Dendritic cell treated with granulocyte-macrophage colony-stimulating factor and Interleukin-4, amounts not matched to agents 40 ng/mL and 50 ng/mL, for 4 days (primary cell): ENCODE results near the gene NFIA.
A peak's percentile ranks its signal among the peaks of the same experiment; 100 is the strongest.

Source experiments
- H3K27ac Mint-ChIP-seq: one replicate; pipeline ENCODE4 v1.8.0; 2022; ENCODE audit warnings: mild to moderate bottlenecking, mixed read lengths
- H3K27me3 Mint-ChIP-seq: one replicate; pipeline ENCODE4 v1.8.0; 2022; ENCODE audit warnings: mild to moderate bottlenecking, mixed read lengths
- H3K36me3 Mint-ChIP-seq: one replicate; pipeline ENCODE4 v1.8.0; 2022; ENCODE audit warnings: low read depth, mixed read lengths
- H3K4me1 Mint-ChIP-seq: one replicate; pipeline ENCODE4 v1.8.0; 2022; ENCODE audit warnings: low read depth, mixed read lengths
- H3K4me3 Mint-ChIP-seq: one replicate; pipeline ENCODE4 v1.8.0; 2022; ENCODE audit warnings: mild to moderate bottlenecking, moderate library complexity, mixed read lengths
- H3K9me3 Mint-ChIP-seq: one replicate; pipeline ENCODE4 v1.8.0; 2022; ENCODE audit warnings: mixed read lengths
- intact Hi-C: fragments of 100-400 bp; cut with micrococcal nuclease; formaldehyde crosslinking; loops from one replicate; pipeline ENCODE4 v1.15.0; 2022

The NFIA gene

DNA sequence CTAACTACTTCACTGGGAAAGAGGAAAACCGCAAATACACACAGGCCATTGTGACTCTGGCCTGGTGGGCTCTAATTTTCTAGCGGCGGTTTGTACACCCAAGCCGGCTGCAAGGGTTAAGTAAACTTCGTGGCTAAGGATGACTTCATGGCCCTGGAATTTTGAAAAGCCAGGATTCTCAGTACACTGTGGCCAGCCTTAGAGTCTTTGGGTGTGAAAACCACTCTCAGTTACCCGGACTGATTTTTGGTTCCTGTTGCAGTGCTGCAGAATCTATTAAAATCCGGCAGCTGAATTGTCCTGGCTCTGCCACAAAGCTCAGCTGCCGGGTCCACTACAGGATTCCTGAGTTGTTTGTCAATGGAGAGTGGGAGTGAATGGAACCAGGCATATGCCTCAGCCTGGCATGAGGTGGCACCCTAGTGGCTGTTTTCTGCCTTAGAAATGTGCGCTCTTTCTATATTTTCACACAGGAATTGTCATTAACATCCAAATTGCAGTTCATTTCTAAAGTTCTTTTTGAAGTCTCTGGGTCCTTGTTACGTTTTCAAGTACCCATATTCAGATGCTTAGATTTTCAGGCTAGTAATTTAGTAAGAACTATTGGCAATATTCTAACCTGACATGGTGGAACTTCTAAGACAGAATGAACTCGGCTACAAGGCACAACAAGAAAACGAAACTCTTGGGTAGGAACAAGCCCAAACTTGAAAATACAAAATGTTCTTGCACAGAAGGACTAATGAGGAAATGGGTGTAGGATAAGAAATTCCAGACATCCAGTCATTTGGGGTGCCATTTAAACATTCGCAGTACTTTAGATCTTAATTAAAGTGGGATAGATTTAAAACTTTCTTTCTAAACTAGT is 255.9 kb downstream of the NFIA start:
- peaks cover 6% of the 10 kb centered on the region for H3K4me1 Mint-ChIP-seq
- no peaks in the 10 kb centered on the region for H3K27me3 Mint-ChIP-seq
- no peaks in the 10 kb centered on the region for H3K36me3 Mint-ChIP-seq
- peak overlapping the region; percentile 12 for H3K27ac Mint-ChIP-seq
- intact Hi-C loops: no loop called here
- no peaks in the 10 kb centered on the region for H3K9me3 Mint-ChIP-seq
- H3K4me3 Mint-ChIP-seq: peak overlapping the region; percentile 22

DNA sequence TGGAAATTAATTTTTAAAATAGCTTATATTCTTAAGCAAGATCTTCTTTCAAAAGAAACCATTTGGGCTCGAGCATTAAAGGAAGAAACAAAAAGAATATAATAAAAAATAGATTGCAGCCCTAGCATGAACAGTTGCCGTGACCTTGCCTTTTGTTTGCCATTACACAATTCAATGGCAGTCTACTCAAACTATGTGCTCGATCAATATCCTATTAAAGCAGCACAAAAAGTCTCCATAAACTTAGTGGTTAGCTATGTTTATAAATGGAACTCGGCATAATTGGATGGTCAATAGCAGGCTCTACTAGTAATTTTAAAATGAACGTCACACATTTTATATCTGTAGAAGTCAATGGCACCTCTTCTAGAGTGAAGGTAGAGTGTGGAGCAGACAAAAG is 256.5 kb downstream of the NFIA start:
- Mint-ChIP-seq H3K4me1 (peaks cover 6% of the 10 kb centered on the region), H3K36me3 (no peaks in the 10 kb centered on the region), H3K27ac (peak overlapping the region; percentile 12), H3K27me3 (no peaks in the 10 kb centered on the region), H3K4me3 (no peak overlapping the region), H3K9me3 (no peaks in the 10 kb centered on the region)
- intact Hi-C loops: no loop called here

- intact Hi-C loops: loop anchor here (5.0 kb wide), 1 partner anchor 289 kb away; no protein-coding TSS in a partner anchor
- no peaks in the 10 kb centered on the region for H3K9me3 Mint-ChIP-seq
- H3K4me1 Mint-ChIP-seq: peaks cover 6% of the 10 kb centered on the region
- no peaks in the 10 kb centered on the region for H3K36me3 Mint-ChIP-seq
- H3K27me3 Mint-ChIP-seq: no peaks in the 10 kb centered on the region
- no peak overlapping the region for H3K4me3 Mint-ChIP-seq
- no peak overlapping the region for H3K27ac Mint-ChIP-seq
Measured at GRCh38 chr1:61341426-61341825, 259.1 kb downstream of the NFIA start.

DNA sequence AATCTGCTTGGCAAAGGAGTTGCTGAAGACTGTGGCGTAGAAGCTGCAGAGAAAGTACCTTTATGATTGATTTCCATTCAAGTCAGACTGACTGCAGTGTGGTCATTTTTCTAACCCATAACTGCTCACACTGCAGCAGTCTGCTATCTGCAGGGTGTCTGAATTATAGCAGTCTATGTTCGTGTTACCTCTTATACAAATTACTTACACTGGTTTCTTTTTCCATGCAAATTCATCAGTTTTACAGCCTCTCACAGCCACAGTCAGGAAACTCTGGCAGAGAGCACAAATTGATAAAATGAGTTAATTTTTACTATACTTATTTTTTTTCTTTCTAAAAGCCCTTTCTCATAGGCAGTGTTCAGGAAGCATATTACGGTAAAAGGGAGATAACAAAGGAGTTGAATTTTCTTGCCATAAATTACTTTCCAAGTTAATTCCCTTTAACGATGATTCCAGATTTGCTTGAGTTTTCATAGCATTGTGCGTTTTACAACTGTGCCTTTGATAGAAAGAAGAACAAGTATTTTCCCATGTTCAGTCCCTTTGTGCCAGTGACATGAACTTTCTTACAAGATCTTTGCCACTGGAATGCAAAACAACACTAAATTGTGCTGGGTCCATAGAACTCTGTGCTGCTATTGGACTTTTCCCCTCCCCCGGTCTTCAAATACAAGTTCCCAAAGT is 261.5 kb downstream of the NFIA start:
- no peaks in the 10 kb centered on the region for H3K27me3 Mint-ChIP-seq
- intact Hi-C loops: loop anchor here (5.0 kb wide), 1 partner anchor 292 kb away; no protein-coding TSS in a partner anchor
- H3K4me3 Mint-ChIP-seq: no peak overlapping the region
- H3K4me1 Mint-ChIP-seq: peaks cover 6% of the 10 kb centered on the region
- H3K36me3 Mint-ChIP-seq: peaks cover 5% of the 10 kb centered on the region
- H3K9me3 Mint-ChIP-seq: no peaks in the 10 kb centered on the region
- no peak overlapping the region for H3K27ac Mint-ChIP-seq

DNA sequence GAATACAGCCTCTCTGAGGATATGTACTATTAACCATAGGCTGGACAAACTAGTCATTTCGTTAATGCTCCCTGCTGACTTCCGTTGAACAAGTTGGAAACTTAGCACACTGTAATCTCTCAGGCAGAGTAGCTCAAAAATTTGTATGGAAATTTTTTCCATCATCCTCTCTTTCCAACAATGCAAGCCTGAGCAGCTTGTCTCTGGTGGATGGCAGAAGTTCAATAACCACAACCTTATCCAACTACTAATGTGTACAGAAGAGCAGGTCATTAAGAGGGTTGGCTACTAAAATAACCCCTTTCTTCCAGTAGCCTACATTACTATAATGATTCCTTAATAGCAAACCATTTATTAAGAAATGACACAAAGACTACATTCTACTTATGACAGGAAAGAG is 262.3 kb downstream of the NFIA start:
- Mint-ChIP-seq H3K9me3 (no peaks in the 10 kb centered on the region), H3K27me3 (no peaks in the 10 kb centered on the region)
- intact Hi-C loops: loop anchor here (5.0 kb wide), 1 partner anchor 292 kb away; no protein-coding TSS in a partner anchor

GRCh38 chr1:61348025-61348665 is 265.8 kb downstream of the NFIA start:
- intact Hi-C loops: no loop called here
- peaks cover 13% of the 10 kb centered on the region for H3K36me3 Mint-ChIP-seq
- H3K9me3 Mint-ChIP-seq: no peaks in the 10 kb centered on the region
- no peaks in the 10 kb centered on the region for H3K27me3 Mint-ChIP-seq
- no peak overlapping the region for H3K4me3 Mint-ChIP-seq
- no peaks in the 10 kb centered on the region for H3K4me1 Mint-ChIP-seq
- no peak overlapping the region for H3K27ac Mint-ChIP-seq

More for the DNA sequence above, 262.3 kb downstream of the NFIA start:
- peaks cover 6% of the 10 kb centered on the region for H3K4me1 Mint-ChIP-seq
- H3K4me3 Mint-ChIP-seq: no peak overlapping the region
- H3K36me3 Mint-ChIP-seq: peaks cover 6% of the 10 kb centered on the region
- no peak overlapping the region for H3K27ac Mint-ChIP-seq

DNA sequence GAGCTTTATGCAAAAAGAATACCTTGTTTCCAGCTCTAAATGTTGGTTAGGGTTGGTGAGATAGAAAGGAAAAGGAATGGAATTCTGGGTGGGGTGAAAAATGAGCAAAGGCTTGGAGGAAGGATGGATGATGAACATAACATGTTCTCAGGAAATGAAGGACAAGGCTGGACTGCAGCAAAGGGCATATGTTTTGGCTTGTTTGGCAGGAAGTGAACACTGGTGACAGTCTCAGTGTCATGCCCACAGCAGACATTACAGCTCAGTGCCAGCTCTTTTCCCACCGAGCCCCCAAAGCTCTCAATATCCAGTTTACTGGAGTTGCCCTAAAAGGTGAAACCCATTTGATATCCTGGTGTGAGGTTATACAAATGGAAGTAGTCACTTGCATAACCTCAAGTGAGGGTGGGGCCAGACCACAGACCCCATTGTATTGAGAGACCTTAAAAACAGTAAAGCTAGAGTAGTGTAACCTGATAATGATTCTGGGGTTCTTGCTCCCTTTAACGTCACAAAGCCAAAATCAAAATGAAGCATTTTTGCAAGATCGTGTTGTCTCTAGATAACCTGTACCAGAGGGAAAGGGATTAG is 270.6 kb downstream of the NFIA start:
- Mint-ChIP-seq H3K9me3 (no peaks in the 10 kb centered on the region), H3K27me3 (no peaks in the 10 kb centered on the region), H3K4me1 (no peaks in the 10 kb centered on the region), H3K4me3 (no peak overlapping the region), H3K36me3 (peaks cover 13% of the 10 kb centered on the region), H3K27ac (no peak overlapping the region)
- intact Hi-C loops: no loop called here

DNA sequence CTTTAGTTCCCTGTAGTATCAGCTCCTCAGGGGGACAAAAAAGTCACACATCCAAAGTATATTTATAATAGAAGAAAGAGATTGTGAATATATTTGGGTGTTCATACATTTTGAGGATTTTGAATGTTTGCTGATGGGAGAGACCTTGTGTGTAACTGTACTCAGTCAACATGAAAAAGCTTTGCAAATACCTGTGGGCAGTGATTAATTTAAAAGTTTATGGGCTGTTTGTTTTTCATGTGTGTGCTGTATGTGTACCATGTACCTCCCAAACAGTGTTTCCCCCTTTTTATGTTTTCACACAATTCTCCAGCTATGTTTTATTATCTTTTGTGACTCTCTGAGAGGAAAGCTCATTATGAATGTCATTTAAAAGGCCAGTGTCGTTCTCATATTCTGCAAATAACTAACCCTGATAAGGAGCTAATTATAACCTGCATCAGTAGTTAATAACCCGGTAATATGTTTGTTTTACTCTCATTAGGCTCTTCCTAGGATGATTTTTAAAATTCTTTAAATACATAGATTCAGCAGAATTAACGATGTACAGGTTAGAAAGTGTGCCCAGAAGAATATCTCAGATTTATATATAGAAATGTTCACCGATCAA is 271.5 kb downstream of the NFIA start:
- no peak overlapping the region for H3K27ac Mint-ChIP-seq
- H3K9me3 Mint-ChIP-seq: no peaks in the 10 kb centered on the region
- no peaks in the 10 kb centered on the region for H3K4me1 Mint-ChIP-seq
- H3K4me3 Mint-ChIP-seq: no peak overlapping the region
- peaks cover 9% of the 10 kb centered on the region for H3K36me3 Mint-ChIP-seq
- no peaks in the 10 kb centered on the region for H3K27me3 Mint-ChIP-seq
- intact Hi-C loops: no loop called here

DNA sequence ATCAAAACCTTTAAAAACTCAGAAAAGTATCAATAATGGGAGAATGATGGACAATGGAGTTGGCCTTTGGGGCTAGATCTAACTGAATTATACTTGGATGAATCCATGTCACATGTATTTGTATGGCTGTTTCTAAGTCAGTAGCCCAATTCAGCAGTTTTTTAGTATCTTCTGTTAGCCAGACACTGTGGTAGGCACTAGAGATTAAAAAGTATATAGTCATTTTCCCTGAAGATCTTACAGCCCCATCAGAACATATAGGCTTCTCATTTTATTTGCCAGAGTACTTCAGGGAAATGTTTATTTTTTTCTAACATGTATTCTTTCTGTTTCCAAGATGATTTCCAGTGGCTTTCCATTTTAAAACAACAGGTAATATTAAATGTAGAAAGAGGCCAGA is 273.7 kb downstream of the NFIA start:
- H3K27ac Mint-ChIP-seq: no peak overlapping the region
- H3K36me3 Mint-ChIP-seq: peaks cover 23% of the 10 kb centered on the region
- no peaks in the 10 kb centered on the region for H3K27me3 Mint-ChIP-seq
- no peak overlapping the region for H3K4me3 Mint-ChIP-seq
- no peaks in the 10 kb centered on the region for H3K4me1 Mint-ChIP-seq
- intact Hi-C loops: no loop called here
- H3K9me3 Mint-ChIP-seq: no peaks in the 10 kb centered on the region

DNA sequence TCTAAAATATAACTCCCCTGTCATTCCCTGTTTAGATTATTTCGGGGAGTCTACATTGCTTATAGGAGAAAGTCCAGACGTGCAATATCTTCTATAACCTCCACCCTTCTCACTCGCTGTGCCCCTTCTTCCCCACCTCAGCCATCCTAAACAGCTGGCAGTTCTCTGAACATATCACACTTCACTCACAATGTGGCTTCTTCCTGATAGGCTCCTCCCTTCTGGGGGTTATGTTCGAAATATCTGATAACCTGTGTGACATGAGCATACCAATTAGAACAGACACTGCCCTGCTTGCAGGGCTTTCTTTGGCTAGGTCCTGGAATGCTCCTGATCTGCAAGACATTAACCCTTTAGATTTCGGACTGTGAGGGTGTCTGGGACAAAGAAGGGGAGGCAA is 274.6 kb downstream of the NFIA start:
- Mint-ChIP-seq H3K27me3 (no peaks in the 10 kb centered on the region), H3K4me1 (no peaks in the 10 kb centered on the region), H3K36me3 (peaks cover 23% of the 10 kb centered on the region), H3K4me3 (no peak overlapping the region), H3K27ac (no peak overlapping the region), H3K9me3 (no peaks in the 10 kb centered on the region)
- intact Hi-C loops: no loop called here

GRCh38 chr1:61357539-61357938 is 275.2 kb downstream of the NFIA start:
- Mint-ChIP-seq H3K27me3 (no peaks in the 10 kb centered on the region), H3K4me1 (no peaks in the 10 kb centered on the region), H3K27ac (no peak overlapping the region), H3K36me3 (peaks cover 21% of the 10 kb centered on the region), H3K9me3 (no peaks in the 10 kb centered on the region), H3K4me3 (no peak overlapping the region)
- intact Hi-C loops: no loop called here

DNA sequence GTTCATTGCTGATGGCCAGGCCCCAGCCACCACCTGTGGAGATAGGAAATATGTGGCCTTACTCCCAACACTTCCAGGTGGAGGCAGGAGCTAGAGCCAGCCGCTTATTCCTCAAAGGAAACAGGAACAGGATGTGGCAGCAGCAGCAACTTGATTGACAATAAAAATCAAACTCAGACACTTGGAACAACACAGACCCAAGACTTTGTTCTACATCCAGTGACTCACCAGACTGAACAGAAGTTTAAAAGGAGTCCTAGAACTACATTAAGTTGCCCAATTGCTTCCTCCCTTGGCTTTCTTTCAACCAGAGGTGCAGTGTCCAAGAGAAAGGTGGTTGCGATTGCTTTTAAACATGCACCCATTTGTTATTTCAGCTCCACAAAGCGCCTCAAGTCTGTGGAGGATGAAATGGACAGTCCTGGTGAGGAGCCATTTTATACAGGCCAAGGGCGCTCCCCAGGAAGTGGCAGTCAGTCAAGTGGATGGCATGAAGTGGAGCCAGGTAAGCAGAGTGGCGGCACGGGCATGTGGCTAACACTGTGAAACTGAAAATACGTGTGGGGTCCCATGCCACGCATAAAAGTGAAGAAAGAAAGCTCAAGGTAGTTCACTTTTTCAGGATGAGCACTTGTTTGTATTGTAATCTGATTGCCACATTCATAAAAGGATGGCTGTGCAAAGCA is 276.6 kb downstream of the NFIA start:
- Mint-ChIP-seq H3K36me3 (peaks cover 16% of the 10 kb centered on the region), H3K27me3 (no peaks in the 10 kb centered on the region), H3K27ac (no peak overlapping the region), H3K4me1 (no peaks in the 10 kb centered on the region), H3K4me3 (no peak overlapping the region), H3K9me3 (no peaks in the 10 kb centered on the region)
- intact Hi-C loops: no loop called here

GRCh38 chr1:61361931-61362330 is 279.6 kb downstream of the NFIA start:
- Mint-ChIP-seq H3K4me1 (no peaks in the 10 kb centered on the region), H3K27me3 (no peaks in the 10 kb centered on the region), H3K36me3 (peaks cover 16% of the 10 kb centered on the region), H3K27ac (no peak overlapping the region), H3K4me3 (no peak overlapping the region), H3K9me3 (no peaks in the 10 kb centered on the region)
- intact Hi-C loops: no loop called here
